Left hindlimb (tissue), 1 donor: ENCODE data around the gene GAL3ST1.
A peak's percentile ranks its signal among the peaks of the same experiment; 100 is the strongest.
"Not testable (repeated sequence)": the region's sequence is repeated elsewhere in the genome, so short reads cannot be mapped to it uniquely, and the experiment has no call there.

Source experiments
- DNase-seq: peaks from one replicate; pipeline ENCODE4 v3.0.0-alpha.2; 2018

The GAL3ST1 gene

GRCh38 chr22:30574095-30574981, at the start of gene GAL3ST1:
GAL3ST1 (minus strand) TSS chr22:30574665; CDS start chr22:30557392, 17,273 bp downstream.
- peak; percentile 64 for DNase-seq

- DNase-seq: not testable (repeated sequence)
Measured at GRCh38 chr22:30619909-30620308, 45.4 kb upstream of the GAL3ST1 start.

GRCh38 chr22:30617819-30618218, 43.4 kb upstream of the GAL3ST1 start:
- DNase-seq: no peak

- no peak for DNase-seq
Measured at GRCh38 chr22:30615543-30615954, 41.1 kb upstream of the GAL3ST1 start.

GRCh38 chr22:30614879-30615278, 40.4 kb upstream of the GAL3ST1 start:
- no peak for DNase-seq

- DNase-seq: no peak
Measured at GRCh38 chr22:30614268-30614667, 39.8 kb upstream of the GAL3ST1 start.

GRCh38 chr22:30612789-30613188, 38.3 kb upstream of the GAL3ST1 start:
- DNase-seq: no peak

- no peak for DNase-seq
Measured at GRCh38 chr22:30611197-30611596, 36.7 kb upstream of the GAL3ST1 start.

GRCh38 chr22:30610299-30610698, 35.8 kb upstream of the GAL3ST1 start:
- no peak for DNase-seq

- DNase-seq: no peak
Measured at GRCh38 chr22:30609260-30610185, 35.1 kb upstream of the GAL3ST1 start.

GRCh38 chr22:30607939-30608338, 33.5 kb upstream of the GAL3ST1 start:
- no peak for DNase-seq

- DNase-seq: no peak
Measured at GRCh38 chr22:30607300-30607930, 33.0 kb upstream of the GAL3ST1 start.

GRCh38 chr22:30606455-30607299, 32.2 kb upstream of the GAL3ST1 start, which contains the start of gene TCN2:
TCN2 (plus strand) TSS chr22:30607174; CDS start chr22:30607332, 158 bp downstream.
- peak; percentile 82 for DNase-seq

- no peak for DNase-seq
Measured at GRCh38 chr22:30605449-30606110, 31.1 kb upstream of the GAL3ST1 start.

- no peak for DNase-seq
Measured at GRCh38 chr22:30604723-30605122, 30.3 kb upstream of the GAL3ST1 start.

- no peak for DNase-seq
Measured at GRCh38 chr22:30603801-30604200, 29.3 kb upstream of the GAL3ST1 start.

- DNase-seq: no peak
Measured at GRCh38 chr22:30602049-30602448, 27.6 kb upstream of the GAL3ST1 start.

GRCh38 chr22:30601464-30601863, 27.0 kb upstream of the GAL3ST1 start:
- no peak for DNase-seq

- DNase-seq: no peak
Measured at GRCh38 chr22:30600921-30601320, 26.5 kb upstream of the GAL3ST1 start.

GRCh38 chr22:30598986-30599385, 24.5 kb upstream of the GAL3ST1 start:
- DNase-seq: no peak

- no peak for DNase-seq
Measured at GRCh38 chr22:30596886-30597285, 22.4 kb upstream of the GAL3ST1 start.
